ENCODE measurements around the gene RPL39L. TPM values are rescaled to one million over a fixed set of nuclear protein-coding genes. Genes with fewer than 3 reads are reported as not detected.
A peak's percentile ranks its signal among the peaks of the same experiment; 100 is the strongest.
"Not testable (repeated sequence)": the region's sequence is repeated elsewhere in the genome, so short reads cannot be mapped to it uniquely, and the experiment has no call there.

RPL39L gene
- total RNA-seq, 1 donor = 33.8 TPM

DNA sequence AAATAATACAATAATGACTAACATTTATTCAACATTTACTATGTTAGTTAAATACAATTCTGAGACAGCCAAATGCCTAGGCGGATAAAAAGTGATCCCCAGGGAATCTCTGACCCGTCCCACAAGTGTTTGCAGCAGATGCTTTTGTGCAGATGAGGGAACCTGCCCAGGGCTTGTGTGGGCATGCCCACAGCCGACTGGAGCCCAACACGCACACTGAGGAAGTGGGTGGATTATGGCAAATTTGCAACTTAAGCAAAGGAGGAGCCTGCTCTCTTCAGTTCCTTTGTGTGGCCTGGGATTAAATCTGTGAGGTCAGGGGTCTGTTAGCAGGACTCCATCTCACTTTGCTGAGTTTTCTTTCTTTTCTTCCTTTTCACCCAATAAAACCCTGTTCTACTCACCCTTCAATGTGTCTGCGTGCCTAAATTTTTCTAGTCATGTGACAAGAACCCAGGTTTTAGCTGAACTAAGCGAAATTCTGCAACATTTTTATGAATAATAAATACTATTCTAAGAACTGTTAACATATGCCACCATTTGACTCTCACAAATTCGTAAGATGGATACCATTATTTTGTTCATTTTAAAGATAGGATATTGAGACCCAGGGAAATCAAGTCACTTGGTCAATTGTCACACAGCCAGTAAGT lies 44.0 kb upstream of the RPL39L start:
- DNase-seq (ENCODE audit: low read depth) = peak; percentile 70
- H3K4me3 ChIP-seq (ENCODE audit: low read depth, low read length) = no peak overlapping the region
- TF ChIP-seq, protein P1, sequence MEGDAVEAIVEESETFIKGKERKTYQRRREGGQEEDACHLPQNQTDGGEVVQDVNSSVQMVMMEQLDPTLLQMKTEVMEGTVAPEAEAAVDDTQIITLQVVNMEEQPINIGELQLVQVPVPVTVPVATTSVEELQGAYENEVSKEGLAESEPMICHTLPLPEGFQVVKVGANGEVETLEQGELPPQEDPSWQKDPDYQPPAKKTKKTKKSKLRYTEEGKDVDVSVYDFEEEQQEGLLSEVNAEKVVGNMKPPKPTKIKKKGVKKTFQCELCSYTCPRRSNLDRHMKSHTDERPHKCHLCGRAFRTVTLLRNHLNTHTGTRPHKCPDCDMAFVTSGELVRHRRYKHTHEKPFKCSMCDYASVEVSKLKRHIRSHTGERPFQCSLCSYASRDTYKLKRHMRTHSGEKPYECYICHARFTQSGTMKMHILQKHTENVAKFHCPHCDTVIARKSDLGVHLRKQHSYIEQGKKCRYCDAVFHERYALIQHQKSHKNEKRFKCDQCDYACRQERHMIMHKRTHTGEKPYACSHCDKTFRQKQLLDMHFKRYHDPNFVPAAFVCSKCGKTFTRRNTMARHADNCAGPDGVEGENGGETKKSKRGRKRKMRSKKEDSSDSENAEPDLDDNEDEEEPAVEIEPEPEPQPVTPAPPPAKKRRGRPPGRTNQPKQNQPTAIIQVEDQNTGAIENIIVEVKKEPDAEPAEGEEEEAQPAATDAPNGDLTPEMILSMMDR (IDR thresholded peaks at IDR 0.05; ENCODE audit: insufficient read depth, low read length) = no peak

- H3K4me3 ChIP-seq (ENCODE audit: low read depth, low read length) = no peak overlapping the region
- TF ChIP-seq, protein P1 (IDR thresholded peaks at IDR 0.05; ENCODE audit: insufficient read depth, low read length) = no peak
- DNase-seq (ENCODE audit: low read depth) = no peak
These were observed 42.3 kb upstream of the RPL39L start for GRCh38 chr3:187181454-187182170.

GRCh38 chr3:187172929-187173328 lies 33.6 kb upstream of the RPL39L start:
- no peak overlapping the region for H3K4me3 ChIP-seq (ENCODE audit: low read depth, low read length)
- DNase-seq (ENCODE audit: low read depth) = no peak
- TF ChIP-seq, protein P1 (IDR thresholded peaks at IDR 0.05; ENCODE audit: insufficient read depth, low read length) = no peak

GRCh38 chr3:187170911-187171310 lies 31.6 kb upstream of the RPL39L start:
- H3K4me3 ChIP-seq (ENCODE audit: low read depth, low read length); DNase-seq (ENCODE audit: low read depth): not testable (repeated sequence)

- TF ChIP-seq, protein P1 (IDR thresholded peaks at IDR 0.05; ENCODE audit: insufficient read depth, low read length) = no peak
- peak; percentile 22 for DNase-seq (ENCODE audit: low read depth)
- H3K4me3 ChIP-seq (ENCODE audit: low read depth, low read length) = no peak overlapping the region
These were observed 30.1 kb upstream of the RPL39L start for GRCh38 chr3:187169231-187169960.

- H3K4me3 ChIP-seq (ENCODE audit: low read depth, low read length) = no peak overlapping the region
- TF ChIP-seq, protein P1 (IDR thresholded peaks at IDR 0.05; ENCODE audit: insufficient read depth, low read length) = no peak
- DNase-seq (ENCODE audit: low read depth) = peak; percentile 50
These were observed 28.5 kb upstream of the RPL39L start for GRCh38 chr3:187167777-187168176.

- H3K4me3 ChIP-seq (ENCODE audit: low read depth, low read length) = no peak overlapping the region
- TF ChIP-seq, protein P1 (IDR thresholded peaks at IDR 0.05; ENCODE audit: insufficient read depth, low read length) = no peak
- no peak for DNase-seq (ENCODE audit: low read depth)
These were observed 27.5 kb upstream of the RPL39L start for GRCh38 chr3:187166750-187167149.
